D721Med (cell line): ENCODE results near the gene ATP13A4.

Experiments used
- DNase-seq: peaks from one replicate; pipeline ENCODE4 v3.0.0; 2011; ENCODE audit warnings: low spot score; ENCODE audit not compliant: insufficient read length
- FAIRE-seq: peaks from 2 replicates; lab custom pipeline; 2011; peaks lifted over from hg19 to GRCh38; lab: Jason Lieb, UNC
- CTCF ChIP-seq: IDR thresholded peaks from 2 replicates; pipeline ENCODE4 v1.5.1; 2012; ENCODE audit warnings: mild to moderate bottlenecking, control low read depth; ENCODE audit not compliant: insufficient read depth; ENCODE audit errors: missing control alignments

The ATP13A4 gene

GRCh38 chr3:193554811-193555210, at the start of gene ATP13A4:
TSS of gene ATP13A4 (minus strand) at chr3:193554895. CDS start at chr3:193554799, 96 bp downstream.
- FAIRE-seq (no peak), DNase-seq (no peak)
- no peak for TF ChIP-seq CTCF

- no peak for TF ChIP-seq CTCF
- FAIRE-seq = no peak
- no peak for DNase-seq
Measured at GRCh38 chr3:193599393-193599792, 44.7 kb upstream of the ATP13A4 start.

- DNase-seq = no peak
- no peak for FAIRE-seq
- TF ChIP-seq CTCF = no peak
Measured at GRCh38 chr3:193598202-193598601, 43.5 kb upstream of the ATP13A4 start.

- no peak for TF ChIP-seq CTCF
- FAIRE-seq (no peak), DNase-seq (no peak)
Measured at GRCh38 chr3:193595939-193596487, 41.3 kb upstream of the ATP13A4 start.

- FAIRE-seq (no peak), DNase-seq (no peak)
- no peak for TF ChIP-seq CTCF
Measured at GRCh38 chr3:193594946-193595689, 40.4 kb upstream of the ATP13A4 start.

- TF ChIP-seq CTCF = no peak
- DNase-seq (no peak), FAIRE-seq (no peak)
Measured at GRCh38 chr3:193593668-193594030, 39.0 kb upstream of the ATP13A4 start.
